GM21447 (cell line): ENCODE measurements around the gene SERPINE3.

Experiments used
- ATAC-seq: cut with Tn5 transposase; IDR thresholded peaks from one replicate; pipeline ENCODE4 v1.9.1; 2021; ENCODE audit not compliant: unreplicated experiment

SERPINE3 gene

DNA sequence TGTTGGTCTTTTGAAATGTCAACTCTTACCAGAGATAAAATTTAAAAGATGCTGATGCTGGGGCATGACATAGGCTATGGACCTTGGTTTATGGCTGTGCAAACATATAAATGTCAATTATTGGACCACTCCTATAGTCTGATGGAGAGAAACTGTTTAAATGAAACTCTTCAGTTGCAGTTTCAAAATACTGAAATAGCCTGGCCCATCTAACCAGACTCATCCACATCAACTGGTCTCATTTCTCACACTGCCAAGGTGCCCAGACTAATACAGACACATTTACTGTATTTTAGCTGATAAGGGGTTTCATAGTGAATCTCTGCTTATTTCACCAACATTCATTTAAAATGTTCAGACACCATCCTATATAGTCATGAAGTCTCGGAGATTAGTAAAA lies 19.9 kb downstream of the SERPINE3 start:
- no peak for ATAC-seq

DNA sequence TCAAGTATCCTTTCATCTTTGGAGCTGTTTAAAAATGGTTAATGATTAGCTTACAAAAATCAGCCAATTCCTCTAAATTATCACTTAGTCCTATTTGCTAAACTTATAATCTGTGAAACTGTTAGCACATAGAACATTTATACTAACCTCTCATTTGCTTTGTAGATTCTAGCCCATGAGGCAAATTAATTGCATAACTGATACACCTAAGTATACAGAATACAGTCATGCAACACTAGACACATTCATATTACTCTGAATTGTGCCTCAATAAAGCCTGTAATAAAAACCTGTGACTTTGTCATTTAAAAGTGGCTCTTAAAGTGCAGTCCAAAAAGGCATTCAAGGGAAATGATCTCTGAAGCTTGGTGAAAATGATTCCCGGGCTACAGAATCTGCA lies 21.0 kb downstream of the SERPINE3 start:
- no peak for ATAC-seq

DNA sequence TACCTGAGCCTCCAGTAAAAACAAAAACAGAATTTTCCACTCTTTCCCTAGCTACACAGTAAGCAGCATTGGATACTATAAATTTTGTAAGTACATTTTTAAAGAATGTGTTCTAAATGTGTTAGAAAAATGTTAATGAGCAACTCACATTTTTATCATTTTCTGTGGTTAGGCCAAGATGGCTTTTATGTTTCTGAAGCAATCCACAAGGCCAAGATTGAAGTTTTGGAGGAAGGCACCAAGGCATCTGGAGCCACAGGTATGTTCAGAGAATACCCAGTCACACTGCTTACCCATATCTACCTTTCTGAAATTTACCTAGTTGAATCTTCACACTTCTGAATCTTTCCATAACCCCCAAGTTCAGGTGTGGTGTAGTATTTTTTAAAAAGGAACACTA lies 21.6 kb downstream of the SERPINE3 start:
- no peak for ATAC-seq

GRCh38 chr13:51363625-51364024 lies 24.1 kb downstream of the SERPINE3 start:
- ATAC-seq: no peak

GRCh38 chr13:51364404-51365008 lies 25.0 kb downstream of the SERPINE3 start:
- ATAC-seq: no peak

- no peak for ATAC-seq
Measured at GRCh38 chr13:51370116-51370515, 30.6 kb downstream of the SERPINE3 start.

GRCh38 chr13:51370811-51371210 lies 31.3 kb downstream of the SERPINE3 start:
- ATAC-seq: no peak

- no peak for ATAC-seq
Measured at GRCh38 chr13:51371768-51372399, 32.4 kb downstream of the SERPINE3 start.

DNA sequence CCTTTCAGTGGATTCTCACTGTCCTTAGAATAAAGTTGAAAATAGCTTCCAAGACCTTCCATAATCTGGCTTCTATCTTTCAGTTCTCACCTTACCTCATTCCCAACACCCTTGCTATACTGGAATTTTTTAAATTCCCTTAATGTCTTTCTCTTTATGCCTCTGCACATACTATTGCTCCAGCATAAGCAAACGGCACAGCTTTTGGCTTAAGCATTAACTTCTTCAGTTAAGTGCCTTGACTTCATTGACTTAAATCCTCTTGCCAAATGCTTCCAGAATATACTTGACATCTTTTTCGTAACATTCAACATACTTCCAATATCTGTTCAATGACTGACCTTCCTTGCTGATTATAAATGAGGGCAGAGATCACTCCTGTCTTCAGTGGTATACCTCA lies 34.0 kb downstream of the SERPINE3 start:
- ATAC-seq: no peak

GRCh38 chr13:51380269-51380668 lies 40.8 kb downstream of the SERPINE3 start:
- ATAC-seq: no peak

DNA sequence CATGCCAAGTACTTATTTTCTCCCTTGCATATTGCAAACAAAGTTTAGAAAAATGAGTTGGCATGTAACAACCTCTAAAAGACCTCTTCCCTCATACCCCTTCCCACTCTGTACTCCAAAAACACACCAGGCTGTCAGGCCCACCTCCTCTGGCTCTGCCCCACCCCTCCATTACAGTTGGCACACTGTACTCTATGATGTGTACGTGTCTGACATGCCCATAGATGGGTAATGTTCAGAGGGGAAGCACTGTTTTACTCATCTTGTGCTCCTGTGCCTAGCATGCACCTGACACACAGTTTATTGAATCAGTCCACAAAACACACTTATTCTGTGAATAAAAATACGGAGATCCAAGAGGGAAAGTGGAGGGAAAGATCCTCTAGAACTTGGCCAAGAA lies 45.6 kb downstream of the SERPINE3 start:
- ATAC-seq: no peak

GRCh38 chr13:51394724-51395123 lies 55.2 kb downstream of the SERPINE3 start:
- no peak for ATAC-seq

GRCh38 chr13:51396352-51396751 lies 56.9 kb downstream of the SERPINE3 start:
- ATAC-seq: no peak

DNA sequence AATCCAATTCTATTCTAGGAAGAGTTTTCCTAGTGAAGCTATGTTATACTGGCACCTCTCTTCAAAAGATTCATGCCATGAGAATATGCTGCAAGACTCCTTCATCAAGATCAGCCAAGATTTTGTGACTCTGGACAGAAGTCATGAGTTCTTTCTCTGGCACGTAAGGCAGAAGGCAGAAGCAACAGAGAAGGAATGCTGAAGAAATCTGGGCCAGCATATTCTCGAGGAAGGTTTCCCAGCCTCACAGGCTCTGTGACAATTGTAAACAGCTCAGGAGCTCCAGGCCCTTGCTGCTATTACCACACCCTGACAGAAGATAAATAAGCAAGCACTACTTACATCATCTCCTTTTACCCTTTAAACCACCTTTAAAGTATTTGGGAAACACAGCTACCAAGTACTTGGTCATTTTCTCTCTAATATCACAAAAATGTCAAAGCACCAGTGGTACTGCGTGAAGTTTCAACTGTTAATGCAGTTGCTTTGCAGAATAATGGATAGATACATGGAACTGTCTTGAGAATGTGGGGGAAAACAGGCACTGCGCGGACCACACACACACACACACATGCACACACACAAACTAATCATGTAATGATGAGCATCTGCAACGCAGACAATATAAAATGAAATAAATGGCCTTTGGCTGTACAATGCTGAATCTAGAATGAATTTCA lies 57.9 kb downstream of the SERPINE3 start:
- ATAC-seq: no peak

DNA sequence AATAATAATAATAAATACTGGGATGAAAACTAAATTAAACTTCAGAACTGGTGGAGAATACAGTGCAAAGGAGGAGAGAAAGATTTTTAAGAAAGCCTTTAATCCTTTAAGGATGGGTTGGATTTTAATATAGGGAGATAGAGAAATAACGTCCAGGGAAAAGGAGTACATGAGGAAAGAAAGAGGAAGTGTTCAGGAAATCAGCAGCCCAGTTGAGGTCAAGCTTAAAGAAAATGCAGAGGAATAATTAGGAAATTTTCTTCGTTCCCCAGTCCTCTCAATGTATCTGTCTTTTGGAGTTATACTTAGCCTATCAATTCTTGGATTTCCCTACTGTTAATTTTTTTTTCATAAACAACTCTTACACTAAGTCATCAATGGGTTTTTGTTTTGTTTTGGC lies 65.7 kb downstream of the SERPINE3 start:
- no peak for ATAC-seq

- no peak for ATAC-seq
Measured at GRCh38 chr13:51412431-51412830, 72.9 kb downstream of the SERPINE3 start.
